GM19193 (cell line): ENCODE data around the gene DRD4.

Experiments
- POLR2A ChIP-seq: IDR thresholded peaks from 4 replicates; pipeline ENCODE4 v1.6.1; 2011; ENCODE audit not compliant: insufficient read depth, insufficient read length; ENCODE audit errors: extremely low read depth

DRD4 gene

DNA sequence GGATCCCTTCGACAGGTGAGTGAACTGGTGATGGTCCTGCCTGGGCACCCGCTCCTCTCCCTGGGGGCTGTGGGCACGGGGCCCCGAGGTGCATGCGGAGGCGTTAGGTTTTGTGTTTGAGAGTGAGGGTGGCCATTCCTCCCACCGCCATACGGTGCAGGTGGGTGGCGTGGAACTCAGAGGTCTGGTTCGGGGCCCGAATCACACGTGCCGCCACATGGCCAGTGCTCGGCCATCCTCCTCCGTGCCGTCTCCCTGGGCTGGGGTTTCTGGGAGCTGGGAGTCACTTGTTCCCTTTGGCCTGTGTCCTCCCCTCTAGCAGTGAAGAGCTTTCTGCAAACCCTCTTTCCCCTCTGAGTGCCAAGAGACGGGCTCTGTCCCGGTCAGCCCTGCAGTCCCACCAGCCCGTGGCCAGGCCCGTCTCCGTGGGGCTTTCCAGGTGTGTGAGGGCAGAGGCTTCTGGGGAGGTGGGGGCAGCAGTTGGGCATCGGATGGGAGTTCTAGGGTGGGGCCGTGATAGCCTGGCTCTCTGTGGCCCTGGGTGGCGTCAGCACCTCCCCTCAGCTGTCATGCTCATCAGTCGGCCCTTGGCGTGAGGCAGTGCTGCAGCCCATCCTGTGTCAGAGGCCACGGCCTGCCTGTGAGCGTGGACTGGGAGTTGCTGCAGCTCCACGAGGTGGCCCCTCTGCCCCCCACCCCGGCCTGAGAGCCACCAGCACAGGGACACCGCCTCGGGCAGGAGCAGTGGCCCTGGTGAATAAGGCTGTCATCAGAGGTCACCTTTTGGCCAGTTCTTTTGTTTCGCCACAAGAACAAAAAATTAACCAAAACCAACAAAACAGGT lies 31.6 kb upstream of the DRD4 start:
- no peak for TF ChIP-seq POLR2A

DNA sequence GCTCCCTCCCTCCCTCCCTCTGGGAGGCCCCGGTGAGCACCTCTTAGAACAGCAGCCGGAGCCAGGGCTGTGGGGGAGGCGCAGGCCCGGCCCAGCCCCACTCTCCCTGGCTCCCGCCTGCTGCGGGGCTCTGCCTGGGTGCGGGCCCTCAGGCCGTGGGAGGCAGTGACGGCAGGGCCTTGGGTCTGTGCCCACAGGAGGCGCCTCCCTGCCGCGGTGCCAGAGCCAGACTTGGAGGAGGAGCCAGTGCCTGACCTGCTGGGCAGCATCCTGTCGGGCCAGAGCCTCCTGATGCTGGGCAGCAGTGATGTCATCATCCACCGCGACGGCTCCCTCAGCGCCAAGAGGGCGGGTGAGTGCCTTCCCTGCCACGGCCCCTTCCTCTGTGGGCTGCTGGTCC lies 30.8 kb upstream of the DRD4 start:
- no peak for TF ChIP-seq POLR2A

DNA sequence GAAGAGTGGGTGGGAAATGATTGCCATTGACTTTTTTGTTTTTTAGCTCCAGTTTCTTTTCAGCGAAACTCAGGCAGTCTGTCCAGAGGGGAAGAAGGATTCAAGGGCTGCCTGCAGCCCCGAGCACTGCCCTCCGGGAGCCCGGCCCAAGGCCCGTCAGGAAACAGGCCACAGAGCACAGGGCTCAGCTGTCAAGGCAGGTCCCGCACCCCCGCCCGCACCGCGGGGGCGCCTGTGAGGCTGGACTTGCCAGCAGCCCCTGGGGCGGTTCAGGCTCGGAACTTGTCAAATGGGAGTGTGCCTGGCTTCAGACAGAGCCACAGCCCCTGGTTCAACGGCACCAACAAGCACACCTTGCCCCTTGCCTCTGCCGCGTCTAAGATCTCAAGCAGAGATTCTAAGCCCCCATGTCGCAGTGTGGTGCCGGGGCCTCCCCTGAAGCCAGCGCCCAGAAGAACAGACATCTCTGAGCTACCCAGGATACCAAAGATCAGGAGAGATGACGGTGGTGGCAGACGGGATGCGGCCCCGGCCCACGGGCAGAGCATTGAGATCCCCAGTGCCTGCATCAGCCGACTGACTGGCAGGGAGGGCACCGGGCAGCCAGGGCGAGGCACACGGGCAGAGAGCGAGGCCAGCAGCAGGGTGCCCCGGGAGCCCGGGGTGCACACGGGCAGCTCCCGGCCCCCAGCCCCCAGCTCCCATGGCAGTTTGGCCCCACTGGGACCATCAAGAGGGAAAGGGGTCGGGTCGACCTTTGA lies 29.9 kb upstream of the DRD4 start:
- no peak for TF ChIP-seq POLR2A

DNA sequence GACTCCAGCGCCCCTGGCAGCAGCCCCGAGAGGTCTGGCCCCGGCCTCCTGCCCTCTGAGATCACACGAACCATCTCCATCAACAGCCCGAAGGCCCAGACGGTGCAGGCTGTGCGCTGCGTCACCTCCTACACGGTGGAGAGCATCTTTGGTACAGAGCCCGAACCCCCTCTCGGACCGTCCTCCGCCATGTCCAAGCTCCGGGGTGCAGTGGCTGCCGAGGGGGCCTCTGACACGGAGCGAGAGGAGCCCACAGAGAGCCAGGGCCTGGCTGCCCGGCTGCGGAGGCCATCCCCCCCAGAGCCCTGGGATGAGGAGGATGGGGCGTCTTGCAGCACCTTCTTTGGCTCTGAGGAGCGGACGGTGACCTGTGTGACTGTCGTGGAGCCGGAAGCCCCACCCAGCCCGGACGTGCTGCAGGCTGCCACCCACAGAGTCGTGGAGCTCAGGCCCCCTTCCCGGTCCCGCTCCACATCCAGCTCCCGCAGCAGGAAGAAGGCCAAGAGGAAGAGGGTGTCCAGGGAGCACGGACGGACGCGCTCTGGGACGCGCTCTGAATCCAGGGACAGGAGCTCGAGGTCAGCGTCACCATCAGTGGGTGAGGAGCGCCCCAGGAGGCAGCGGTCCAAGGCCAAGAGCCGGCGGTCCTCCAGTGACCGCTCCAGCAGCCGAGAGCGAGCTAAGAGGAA lies 29.0 kb upstream of the DRD4 start:
- no peak for TF ChIP-seq POLR2A

DNA sequence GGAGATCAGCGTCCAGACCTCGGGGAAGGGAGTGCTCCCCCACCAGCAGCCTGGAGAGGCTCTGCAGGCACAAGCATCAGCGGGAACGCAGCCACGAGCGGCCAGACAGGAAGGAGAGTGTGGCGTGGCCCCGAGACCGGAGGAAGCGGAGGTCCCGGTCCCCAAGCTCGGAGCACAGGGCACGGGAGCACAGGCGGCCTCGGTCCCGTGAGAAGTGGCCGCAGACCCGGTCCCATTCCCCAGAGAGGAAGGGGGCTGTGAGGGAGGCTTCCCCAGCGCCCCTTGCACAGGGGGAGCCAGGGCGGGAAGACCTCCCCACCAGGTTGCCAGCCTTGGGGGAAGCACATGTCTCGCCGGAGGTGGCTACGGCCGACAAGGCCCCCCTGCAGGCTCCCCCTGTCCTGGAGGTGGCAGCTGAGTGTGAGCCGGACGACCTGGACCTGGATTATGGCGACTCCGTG lies 28.2 kb upstream of the DRD4 start:
- no peak for TF ChIP-seq POLR2A

DNA sequence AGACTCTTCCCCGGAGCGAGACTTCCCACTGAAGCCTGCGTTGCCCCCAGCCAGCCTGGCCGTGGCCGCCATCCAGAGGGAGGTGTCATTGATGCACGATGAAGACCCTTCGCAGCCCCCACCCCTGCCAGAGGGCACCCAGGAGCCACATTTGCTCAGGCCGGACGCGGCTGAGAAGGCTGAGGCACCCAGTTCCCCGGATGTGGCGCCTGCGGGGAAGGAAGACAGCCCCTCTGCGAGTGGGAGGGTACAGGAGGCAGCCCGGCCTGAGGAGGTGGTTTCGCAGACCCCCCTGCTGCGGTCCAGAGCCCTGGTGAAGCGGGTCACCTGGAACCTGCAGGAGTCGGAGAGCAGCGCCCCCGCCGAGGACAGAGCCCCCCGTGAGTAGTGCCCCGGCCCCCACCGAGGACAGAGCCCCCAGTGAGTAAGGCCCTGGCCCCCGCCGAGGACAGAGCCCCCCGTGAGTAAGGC lies 27.7 kb upstream of the DRD4 start:
- no peak for TF ChIP-seq POLR2A

DNA sequence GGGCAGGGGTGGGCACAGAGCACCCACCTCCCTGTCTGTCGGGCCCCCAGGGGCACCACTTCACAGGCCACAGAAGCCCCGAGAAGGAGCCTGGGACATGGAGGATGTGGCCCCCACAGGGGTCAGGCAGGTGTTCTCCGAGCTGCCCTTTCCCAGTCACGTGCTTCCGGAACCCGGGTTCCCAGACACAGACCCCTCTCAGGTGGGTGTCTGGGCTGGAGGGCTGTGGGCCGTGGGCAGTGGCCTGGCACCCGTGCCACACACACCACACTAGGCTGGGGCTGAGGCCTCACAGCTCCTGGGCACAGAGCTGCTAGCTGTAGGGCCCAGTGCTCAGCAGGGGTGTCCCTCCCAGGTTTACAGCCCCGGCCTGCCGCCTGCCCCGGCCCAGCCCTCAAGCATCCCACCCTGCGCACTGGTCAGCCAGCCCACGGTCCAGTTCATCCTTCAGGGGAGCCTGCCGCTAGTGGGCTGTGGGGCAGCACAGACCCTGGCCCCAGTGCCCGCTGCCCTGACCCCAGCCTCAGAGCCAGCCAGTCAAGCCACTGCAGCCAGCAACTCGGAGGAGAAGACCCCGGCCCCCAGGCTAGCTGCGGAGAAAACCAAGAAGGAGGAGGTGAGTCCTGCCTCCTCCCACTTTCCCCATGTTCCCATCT lies 26.8 kb upstream of the DRD4 start:
- TF ChIP-seq POLR2A: no peak

DNA sequence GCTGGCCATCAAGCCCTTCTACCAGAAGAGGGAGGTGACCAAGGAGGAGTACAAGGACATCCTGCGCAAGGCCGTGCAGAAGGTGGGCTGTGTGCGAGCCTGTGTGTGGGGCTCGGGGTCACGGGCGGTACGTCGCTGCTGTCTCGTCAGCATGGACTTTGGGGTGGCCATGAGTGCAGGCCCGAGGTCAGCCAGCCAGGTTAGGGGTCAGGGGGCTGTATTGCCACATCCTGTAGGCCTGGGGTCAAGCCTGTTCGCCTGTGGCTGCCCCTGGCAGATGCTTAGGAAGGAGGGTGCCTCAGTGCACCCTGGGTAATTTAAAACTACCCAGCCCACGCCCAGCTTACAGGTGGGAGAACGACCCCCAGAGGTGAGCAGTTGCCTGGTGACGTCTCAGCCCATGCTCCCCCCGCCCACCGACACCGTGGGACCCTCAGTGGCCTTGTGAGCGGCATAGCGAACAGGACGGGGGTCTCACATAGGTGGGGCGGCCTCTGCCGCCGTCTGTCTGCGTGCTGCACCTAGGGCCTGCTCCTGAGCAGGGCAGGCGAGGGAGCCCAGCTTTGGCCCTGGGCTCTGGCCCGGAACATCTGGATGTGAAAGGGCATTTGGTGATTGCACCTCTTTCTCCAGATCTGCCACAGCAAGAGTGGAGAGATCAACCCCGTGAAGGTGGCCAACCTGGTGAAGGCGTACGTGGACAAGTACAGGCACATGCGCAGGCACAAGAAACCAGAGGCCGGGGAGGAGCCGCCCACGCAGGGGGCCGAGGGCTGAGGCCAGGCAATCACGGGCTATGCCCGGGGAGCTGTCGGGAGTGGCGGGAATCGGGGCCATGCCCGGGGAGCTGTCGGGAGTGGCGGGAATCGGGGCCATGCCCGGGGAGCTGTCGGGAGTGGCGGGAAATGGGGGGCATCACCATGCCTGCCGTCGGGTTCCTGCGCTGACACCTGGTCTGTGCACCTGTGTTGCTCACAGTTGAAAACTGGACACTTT lies 25.8 kb upstream of the DRD4 start:
- TF ChIP-seq POLR2A: peak; percentile 68

DNA sequence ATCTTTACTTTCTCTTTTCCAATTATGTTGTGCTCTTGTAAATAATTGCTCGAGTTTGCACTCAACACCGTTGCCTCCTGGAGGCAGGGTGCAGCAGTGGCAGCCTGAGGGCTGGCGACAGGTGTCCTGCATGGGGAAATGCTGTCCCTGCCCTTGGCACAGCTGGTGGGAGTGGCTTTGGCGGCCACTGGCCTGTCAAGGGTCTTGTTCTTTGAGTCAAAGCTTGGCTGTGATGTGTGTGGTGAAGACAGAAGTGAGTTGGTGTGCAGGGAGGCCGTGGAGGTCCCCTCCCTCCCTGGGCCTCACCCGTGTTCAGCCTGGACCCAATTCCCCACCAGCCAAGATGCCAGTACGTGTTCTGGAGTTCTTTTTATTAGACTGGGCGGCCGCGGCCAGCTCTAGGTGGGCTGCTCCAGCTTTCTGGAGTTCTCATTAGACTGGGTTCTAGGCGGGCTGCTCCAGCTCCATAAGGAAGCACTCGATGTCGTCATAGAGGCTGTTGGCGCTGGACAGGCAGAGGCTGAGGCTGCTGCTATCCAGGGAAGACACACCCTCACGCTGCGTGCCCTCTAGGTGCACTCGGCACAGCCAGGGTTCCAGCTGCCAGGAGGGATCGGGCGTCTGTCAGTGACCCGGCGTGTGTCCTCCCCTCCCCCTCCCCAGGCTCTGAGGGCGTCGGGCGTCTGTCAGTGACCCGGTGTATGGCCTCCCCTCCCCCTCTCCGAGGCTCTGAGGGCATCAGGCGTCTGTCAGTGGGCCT lies 24.7 kb upstream of the DRD4 start:
- TF ChIP-seq POLR2A: no peak

DNA sequence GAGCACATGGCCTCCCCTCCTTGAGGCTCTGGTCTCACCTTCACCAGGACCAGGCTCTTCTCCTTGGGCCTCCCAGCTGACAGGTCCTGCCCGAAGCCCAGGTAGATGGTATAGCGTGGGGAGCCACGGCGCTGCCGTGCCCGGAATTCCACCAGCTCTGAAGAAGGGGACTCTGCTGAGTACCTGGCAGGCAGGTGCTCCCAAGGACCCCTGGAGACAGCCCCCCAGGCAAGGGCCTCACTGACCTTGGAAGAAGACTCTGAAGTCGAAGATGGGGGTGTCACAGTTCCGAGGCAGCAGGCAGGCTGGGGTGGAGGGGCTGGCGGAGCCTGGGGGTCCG lies 24.1 kb upstream of the DRD4 start:
- TF ChIP-seq POLR2A: no peak

DNA sequence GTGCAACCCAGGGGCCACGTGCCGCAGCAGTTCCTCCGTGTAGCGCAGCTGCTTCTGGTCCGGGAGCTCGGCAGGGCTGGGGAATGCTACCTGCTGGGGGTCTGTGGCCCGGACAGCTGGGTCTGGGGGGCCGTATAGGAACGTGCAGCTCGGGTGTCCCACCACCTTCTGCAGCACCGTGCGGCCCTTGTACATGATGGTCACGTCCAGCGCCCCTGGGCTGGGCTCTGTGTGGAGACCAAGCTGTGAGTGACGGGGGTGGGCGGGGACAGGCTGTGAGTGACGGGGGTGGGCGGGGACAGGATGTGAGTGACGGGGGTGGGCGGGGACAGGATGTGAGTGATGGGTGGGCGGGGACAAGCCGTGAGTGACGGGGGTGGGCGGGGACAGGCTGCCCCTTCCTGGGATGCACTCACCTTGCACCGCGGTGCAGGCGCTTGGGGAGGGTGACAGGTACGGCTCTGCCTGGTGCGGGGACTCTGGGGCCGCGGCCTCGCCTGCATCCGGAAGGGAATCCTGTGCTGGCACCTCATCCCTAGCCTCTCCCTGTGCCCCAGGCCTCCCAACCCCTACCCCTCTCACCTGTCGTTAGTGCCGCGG lies 23.6 kb upstream of the DRD4 start:
- peak; percentile 53 for TF ChIP-seq POLR2A

DNA sequence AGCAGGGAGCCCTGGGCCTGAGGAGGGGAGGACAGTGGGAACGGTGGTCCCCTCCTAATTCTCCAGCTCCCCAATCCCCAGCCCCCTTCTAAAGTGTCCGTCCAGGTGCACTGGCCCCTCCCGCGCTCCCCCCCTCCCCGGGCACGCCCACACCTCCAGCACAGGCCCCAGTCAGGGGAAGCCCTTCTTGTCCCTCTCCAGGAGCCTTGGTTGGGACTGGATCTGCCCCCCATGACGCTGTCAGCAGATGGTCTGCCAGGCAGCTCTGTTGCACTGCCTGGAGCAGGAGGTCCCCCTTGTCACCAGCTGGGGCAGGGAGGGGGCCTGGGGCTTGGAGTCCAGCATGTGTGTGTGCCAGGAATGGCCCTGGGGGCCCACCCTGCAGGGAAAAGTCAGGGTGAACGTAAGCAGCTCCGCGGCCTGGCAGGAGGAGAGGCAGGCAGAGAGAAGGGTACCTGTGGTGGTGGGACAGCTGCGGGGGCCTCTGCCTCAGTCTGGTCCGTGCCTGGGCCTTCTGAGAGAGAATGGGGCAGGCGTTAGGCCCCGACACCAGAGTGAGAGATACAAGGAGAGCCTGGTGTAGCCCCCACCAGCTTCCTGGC lies 22.9 kb upstream of the DRD4 start:
- no peak for TF ChIP-seq POLR2A

DNA sequence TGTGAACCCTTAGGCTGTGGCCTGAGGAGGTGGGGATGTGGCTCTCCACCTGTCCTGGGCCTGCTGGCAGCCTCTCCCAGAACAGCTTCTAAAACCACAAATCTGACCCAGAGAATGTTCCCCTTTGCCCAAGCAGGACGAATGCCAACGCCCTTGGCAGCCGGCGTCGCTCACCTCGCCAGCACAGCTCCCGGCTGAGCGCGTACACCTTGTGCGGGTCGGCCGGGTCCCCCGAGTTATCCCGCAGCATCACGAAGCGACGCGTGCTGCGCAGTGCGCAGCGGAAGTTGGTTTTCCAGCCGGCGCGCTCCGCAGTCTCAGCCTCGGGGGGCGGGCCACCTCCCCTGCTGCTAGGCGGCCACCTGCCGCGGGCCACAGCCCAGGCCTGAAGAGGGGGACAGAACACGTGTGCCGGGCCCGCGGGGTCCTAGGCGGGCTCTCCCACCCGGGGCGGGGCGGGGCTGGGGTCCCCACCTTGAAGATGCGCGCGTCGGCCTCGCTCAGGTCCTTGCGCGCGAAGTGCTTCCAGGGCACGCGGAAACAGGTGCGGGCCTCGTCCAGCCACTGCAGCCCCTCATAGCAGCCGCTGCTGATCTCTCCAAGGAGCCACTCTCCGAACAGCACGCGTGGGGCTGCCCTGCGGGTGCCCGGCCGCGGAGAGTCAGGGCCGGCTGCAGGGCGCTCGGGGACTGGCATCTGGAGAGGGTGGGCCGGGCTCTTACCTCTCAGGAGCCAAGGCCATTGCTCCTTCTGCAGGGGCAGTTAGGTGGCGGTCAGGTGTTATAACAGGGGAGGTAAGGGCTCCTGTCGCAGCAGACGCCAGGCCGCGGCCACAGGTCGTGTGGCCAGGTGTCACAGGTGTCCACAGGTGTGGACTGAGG lies 22.2 kb upstream of the DRD4 start:
- no peak for TF ChIP-seq POLR2A
